GM19395 (cell line): Measurements from ENCODE around the gene RPS6KB1.
"Not testable (repeated sequence)": the region's sequence is repeated elsewhere in the genome, so short reads cannot be mapped to it uniquely, and the experiment has no call there.

Experiments
- ATAC-seq: cut with Tn5 transposase; IDR thresholded peaks from one replicate; pipeline ENCODE4 v1.9.1; 2021; ENCODE audit warnings: mild to moderate bottlenecking, moderate library complexity; ENCODE audit not compliant: unreplicated experiment

RPS6KB1 gene

GRCh38 chr17:59870482-59870881 lies 22.4 kb upstream of the RPS6KB1 start:
- no peak for ATAC-seq

GRCh38 chr17:59872351-59872750 lies 20.6 kb upstream of the RPS6KB1 start:
- ATAC-seq = no peak

GRCh38 chr17:59873414-59873813 lies 19.5 kb upstream of the RPS6KB1 start:
- ATAC-seq = not testable (repeated sequence)

- no peak for ATAC-seq
Measured at GRCh38 chr17:59874376-59874775, 18.5 kb upstream of the RPS6KB1 start.

GRCh38 chr17:59876107-59876506 lies 16.8 kb upstream of the RPS6KB1 start:
- no peak for ATAC-seq

DNA sequence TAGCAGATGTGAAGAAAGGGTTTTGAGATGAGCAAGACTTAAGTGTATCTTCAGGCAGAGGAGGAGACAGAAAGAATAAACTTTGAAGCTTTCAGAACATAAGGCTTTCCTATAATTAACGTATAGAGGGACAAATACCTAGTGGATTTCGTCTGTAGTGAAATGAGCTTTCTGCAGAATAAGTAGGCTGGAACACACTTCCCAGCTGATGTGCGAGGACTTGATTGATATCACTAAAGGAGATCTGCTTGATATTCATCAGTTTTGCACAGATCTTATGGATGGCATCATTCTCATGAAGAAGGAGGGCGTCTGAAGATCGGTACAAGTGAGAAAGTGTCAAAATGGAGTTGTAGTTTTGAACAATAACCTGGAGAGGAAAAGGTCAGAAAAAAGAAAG lies 15.0 kb upstream of the RPS6KB1 start:
- ATAC-seq = no peak

- ATAC-seq = no peak
Measured at GRCh38 chr17:59878624-59879023, 14.3 kb upstream of the RPS6KB1 start.

- no peak for ATAC-seq
Measured at GRCh38 chr17:59884861-59885260, 8.1 kb upstream of the RPS6KB1 start.

- no peak for ATAC-seq
Measured at GRCh38 chr17:59888145-59888750, 4.7 kb upstream of the RPS6KB1 start.

GRCh38 chr17:59890720-59891119 lies 2.2 kb upstream of the RPS6KB1 start:
- no peak for ATAC-seq

GRCh38 chr17:59892251-59892923 lies 534 bp upstream of the RPS6KB1 start:
- ATAC-seq = peak; percentile 67

- peak; percentile 2 for ATAC-seq
Measured at GRCh38 chr17:59893676-59894100, 767 bp downstream of the RPS6KB1 start.

DNA sequence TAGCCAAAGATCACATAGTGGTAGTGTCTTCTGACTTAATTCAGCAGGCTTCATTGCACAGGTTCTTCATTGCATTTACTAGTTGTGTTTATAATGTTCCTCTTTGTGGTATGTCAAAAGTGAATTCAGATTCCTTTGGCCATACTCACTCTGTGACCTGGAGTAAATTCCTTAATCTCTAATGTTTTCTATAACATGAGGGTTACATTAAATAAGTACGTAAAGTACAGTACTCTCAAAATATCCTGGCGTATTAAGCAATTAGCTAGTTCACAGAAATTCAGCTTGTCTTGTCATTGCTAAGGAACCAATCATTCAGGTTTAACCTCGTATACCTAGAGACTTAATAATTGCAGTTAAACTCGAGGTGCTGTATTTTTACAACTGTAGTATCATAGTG lies 4.2 kb downstream of the RPS6KB1 start:
- no peak for ATAC-seq

- ATAC-seq = no peak
Measured at GRCh38 chr17:59899099-59899498, 6.2 kb downstream of the RPS6KB1 start.

DNA sequence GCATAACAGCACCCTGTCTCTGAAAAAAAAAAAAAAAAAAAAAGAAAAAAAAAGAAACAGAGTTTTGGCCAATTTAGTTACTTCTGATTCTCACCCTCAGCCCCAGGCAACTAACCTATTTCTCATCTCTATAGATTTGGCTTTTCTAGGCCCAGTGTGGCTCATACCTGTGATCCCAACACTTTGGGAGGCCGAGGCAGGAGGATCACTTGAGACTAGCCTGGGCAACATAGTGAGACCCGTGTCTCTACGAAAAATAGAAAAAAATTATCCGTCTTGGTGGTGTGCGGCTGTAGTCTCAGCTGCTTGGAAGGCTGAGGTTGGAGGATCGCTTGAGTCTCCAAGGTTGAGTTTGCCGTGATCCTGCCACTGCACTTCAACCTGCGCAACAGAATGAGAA lies 8.7 kb downstream of the RPS6KB1 start:
- no peak for ATAC-seq

- no peak for ATAC-seq
Measured at GRCh38 chr17:59903455-59903854, 10.5 kb downstream of the RPS6KB1 start.

- no peak for ATAC-seq
Measured at GRCh38 chr17:59907467-59907866, 14.5 kb downstream of the RPS6KB1 start.

DNA sequence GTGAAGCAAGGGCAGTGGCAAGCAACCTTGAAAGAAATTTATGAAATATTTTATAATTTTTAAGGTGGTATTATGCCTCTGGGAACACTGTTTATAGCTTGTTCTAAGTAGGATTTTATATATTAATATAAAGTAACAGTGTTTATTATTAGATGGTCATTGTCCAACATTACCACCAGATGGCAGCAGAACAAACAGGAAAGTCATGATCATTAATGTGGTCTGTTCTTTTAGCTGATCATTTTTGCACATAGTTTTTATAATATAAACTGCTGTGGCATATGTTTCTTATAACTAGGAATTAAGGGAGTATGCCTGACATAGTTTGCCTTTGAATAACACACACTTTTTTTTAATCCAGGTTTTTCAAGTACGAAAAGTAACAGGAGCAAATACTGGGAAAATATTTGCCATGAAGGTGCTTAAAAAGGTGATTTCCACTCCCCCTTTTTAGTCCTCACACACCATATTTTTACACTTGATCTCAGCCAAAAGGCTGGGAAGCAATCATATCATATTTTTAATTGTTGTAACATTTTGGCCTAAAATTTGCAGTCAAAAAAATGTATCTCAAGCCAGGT lies 21.4 kb downstream of the RPS6KB1 start:
- ATAC-seq = no peak

GRCh38 chr17:59916446-59916845 lies 23.5 kb downstream of the RPS6KB1 start:
- no peak for ATAC-seq

DNA sequence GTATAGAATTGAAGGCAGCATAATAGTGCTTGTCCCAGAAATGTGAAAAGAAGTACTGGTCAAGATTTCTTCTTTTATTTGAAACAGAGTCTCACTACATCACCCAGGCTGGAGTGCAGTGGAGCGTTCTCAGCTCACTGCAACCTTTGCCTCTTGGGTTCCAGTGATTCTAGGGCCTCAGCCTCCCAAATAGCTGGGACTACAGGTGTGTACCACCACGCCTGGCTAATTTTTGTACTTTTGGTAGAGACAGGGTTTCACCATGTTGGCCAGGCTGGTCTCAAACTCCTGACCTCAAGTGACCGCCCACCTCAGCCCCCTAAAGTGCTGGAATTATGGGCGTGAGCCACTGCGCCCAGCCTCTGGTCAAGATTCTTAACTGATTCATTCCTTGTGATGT lies 27.7 kb downstream of the RPS6KB1 start:
- ATAC-seq = not testable (repeated sequence)

DNA sequence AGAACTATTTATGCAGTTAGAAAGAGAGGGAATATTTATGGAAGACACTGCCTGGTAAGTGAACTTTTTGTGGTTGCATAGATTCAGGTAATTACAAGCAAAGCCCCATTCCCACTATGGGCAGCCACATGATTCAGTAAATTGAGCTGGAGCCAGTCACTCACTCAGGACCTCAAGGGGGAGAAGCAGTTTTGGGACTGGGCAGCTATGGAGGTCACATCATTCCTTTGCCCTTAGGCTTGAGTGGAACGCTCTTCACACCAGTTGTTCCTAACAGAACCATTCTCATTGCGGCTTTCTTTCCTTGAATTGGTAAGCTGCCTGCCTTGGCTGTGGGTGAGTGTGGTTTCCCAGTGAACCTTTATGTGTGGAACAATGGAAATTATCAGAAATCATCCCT lies 37.2 kb downstream of the RPS6KB1 start:
- not testable (repeated sequence) for ATAC-seq

DNA sequence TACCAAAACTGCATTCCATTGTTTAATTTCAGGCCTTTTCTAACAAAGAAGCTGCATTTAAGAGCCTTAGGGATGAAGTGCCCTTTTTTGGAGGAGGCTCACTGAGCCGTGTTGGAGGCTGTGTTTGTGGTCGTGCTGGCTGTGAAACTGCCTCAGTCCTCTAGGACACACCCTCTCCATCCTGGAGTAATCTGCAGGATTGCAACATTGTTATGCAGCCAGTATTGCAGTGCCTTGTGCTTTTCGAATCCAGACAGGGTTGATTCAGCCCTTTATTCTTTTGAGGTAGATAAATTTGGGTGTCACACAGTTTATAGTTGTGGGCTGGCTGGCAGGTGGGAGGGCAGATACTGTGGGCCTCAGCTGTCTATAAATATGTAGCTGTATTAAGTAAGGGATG lies 37.8 kb downstream of the RPS6KB1 start:
- ATAC-seq = not testable (repeated sequence)
